ENCODE measurements around the gene TRA2B. TPM values are rescaled to one million over a fixed set of nuclear protein-coding genes. Genes with fewer than 3 reads are reported as not detected.

The TRA2B gene
- total RNA-seq, 1 experiment from 2014 or later, result 535 TPM

DNA sequence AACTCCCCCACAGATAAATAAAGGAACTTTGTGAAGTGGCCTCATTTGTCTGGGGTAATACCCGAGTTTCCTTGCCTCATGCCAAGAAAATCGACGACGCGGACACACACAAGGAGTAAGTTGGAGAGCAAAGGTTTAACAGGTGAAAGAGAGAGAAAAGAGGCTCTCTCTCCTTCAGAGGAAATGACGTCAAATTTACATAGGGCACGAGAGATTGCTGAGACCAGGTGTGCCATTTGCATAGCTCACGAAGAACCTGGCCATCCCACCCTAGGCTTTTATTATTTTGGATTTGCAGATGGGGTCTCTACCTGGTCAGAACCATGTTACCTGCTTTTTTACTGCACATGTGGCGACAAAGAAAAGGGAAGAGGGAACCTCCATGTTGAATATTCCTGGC lies 63.7 kb downstream of the TRA2B start:
- DNase-seq (ENCODE audit: low read depth), result no peak

DNA sequence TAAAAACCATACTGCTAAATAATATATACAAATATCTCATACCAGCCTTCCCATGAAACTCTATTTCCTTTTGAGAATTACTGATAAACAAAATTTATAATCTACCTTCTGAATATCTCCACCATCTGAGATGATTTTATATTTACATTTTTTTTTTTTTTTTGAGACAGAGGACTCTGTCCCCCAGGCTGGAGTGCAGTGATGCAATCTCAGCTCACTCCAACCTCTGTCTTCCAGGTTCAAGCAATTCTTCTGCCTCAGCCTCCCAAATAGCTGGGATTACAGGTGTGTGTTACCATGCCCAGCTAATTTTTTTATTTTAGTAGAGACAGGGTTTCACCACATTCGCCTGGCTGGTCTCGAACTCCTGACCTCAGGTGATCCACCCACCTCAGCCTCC lies 70.2 kb downstream of the TRA2B start:
- no peak for DNase-seq (ENCODE audit: low read depth)

DNA sequence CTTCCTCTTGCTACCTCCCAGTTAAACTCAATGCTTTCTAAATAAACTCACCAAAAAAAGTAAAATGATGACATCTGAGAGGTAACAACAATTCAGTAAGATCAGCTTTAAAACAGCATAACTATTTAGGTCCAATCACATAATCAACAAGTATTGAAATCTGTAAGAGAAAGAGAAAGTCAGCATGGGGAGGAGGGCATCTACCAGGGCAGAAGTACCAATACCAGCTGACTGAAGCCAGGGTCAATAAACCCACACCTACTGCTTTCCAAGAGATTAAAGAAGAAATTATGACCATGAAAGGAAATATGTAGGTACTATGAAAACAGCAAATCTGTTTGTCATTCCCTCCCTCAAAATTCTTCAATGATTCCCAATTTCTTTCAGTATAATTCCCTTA lies 70.8 kb downstream of the TRA2B start:
- no peak for DNase-seq (ENCODE audit: low read depth)

DNA sequence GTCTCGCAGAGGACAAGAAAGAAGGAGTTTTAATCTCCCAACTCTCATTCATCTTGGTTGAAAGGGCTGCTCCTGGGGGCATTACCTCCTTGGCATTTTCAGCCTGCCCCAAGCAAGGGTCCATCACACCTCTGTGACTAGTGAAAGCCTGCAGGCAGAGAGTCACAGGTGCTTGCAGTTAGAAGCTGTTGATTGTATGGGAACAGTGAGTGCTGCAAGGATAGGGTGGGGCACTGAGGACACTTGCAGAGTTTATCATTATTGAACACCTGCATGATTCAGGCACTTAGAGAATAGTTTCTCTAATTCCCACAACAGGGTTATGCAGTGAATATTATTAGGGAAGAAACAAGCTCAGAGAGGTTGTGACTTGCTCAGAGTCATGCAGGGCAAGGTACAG lies 71.3 kb downstream of the TRA2B start:
- no peak for DNase-seq (ENCODE audit: low read depth)

Other genes starting within 250 kb of the TRA2B start
- gene IGF2BP2, start 113.0 kb downstream of the TRA2B start, total RNA-seq (2014; rRNA removed; shearing (Covaris generic)), result 138 and 157 TPM in 2 replicates
- gene ETV5, start 171.1 kb upstream of the TRA2B start, total RNA-seq (2014; rRNA removed; shearing (Covaris generic)), result 57.1 and 90.6 TPM in 2 replicates